Measurements from ENCODE around the gene PTGFRN.

Gene PTGFRN

GRCh38 chr1:116889380-116889779 is 20.3 kb upstream of the PTGFRN start:
- DNase-seq: no peak

- no peak for DNase-seq
Observed at GRCh38 chr1:116891396-116892079, 18.2 kb upstream of the PTGFRN start.

GRCh38 chr1:116895073-116895472 is 14.6 kb upstream of the PTGFRN start:
- DNase-seq: no peak

GRCh38 chr1:116899529-116899928 is 10.2 kb upstream of the PTGFRN start:
- no peak for DNase-seq

- DNase-seq: no peak
Observed at GRCh38 chr1:116900471-116901365, 9.0 kb upstream of the PTGFRN start.

GRCh38 chr1:116902027-116902426 is 7.7 kb upstream of the PTGFRN start:
- no peak for DNase-seq

- no peak for DNase-seq
Observed at GRCh38 chr1:116902723-116903383, 6.9 kb upstream of the PTGFRN start.

- no peak for DNase-seq
Observed at GRCh38 chr1:116904791-116905320, 4.9 kb upstream of the PTGFRN start.

GRCh38 chr1:116906812-116907211 is 2.9 kb upstream of the PTGFRN start:
- no peak for DNase-seq

GRCh38 chr1:116907351-116907750 is 2.4 kb upstream of the PTGFRN start:
- no peak for DNase-seq

- DNase-seq: no peak
Observed at GRCh38 chr1:116908266-116908665, 1.4 kb upstream of the PTGFRN start.

- no peak for DNase-seq
Observed at GRCh38 chr1:116908820-116909511, 750 bp upstream of the PTGFRN start.

- no peak for DNase-seq
Observed at GRCh38 chr1:116910379-116911187, 867 bp downstream of the PTGFRN start.

GRCh38 chr1:116911188-116911553 is 1.5 kb downstream of the PTGFRN start:
- no peak for DNase-seq

- no peak for DNase-seq
Observed at GRCh38 chr1:116911779-116912469, 2.2 kb downstream of the PTGFRN start.

- DNase-seq: no peak
Observed at GRCh38 chr1:116912846-116913245, 3.1 kb downstream of the PTGFRN start.

GRCh38 chr1:116913941-116914340 is 4.2 kb downstream of the PTGFRN start:
- no peak for DNase-seq

- no peak for DNase-seq
Observed at GRCh38 chr1:116914667-116915066, 5.0 kb downstream of the PTGFRN start.

- no peak for DNase-seq
Observed at GRCh38 chr1:116915086-116915661, 5.5 kb downstream of the PTGFRN start.

GRCh38 chr1:116916002-116916401 is 6.3 kb downstream of the PTGFRN start:
- no peak for DNase-seq

Data from midbrain (tissue), 1 donor.